Left lung (tissue), 14 donors: ENCODE data around the gene LYZL6. TPM values are rescaled to one million over a fixed set of nuclear protein-coding genes. Genes with fewer than 3 reads are reported as not detected.

Source experiments
- ATAC-seq: fragments of 200-7000 bp; cut with Tn5 transposase; one replicate; pipeline ENCODE4 v1.9.1; 2020; ENCODE audit warnings: moderate library complexity
- DNase-seq, 4 donors: peaks; one replicate each; pipeline ENCODE4 v3.0.0-alpha.2; 2013 to 2020
- H3K27ac ChIP-seq, 2 donors: fragments of 200-600 bp; sonication (generic) in 1 of 2; one replicate each; pipeline versions ENCODE4 v1.5.0 to v1.8.0; 2020 to 2021
- H3K27me3 ChIP-seq, 2 donors: fragments of 200-600 bp; sonication (generic) in 1 of 2; one replicate each; pipeline versions ENCODE4 v1.5.0 to v1.8.0; 2020 to 2021
- H3K36me3 ChIP-seq, 2 donors: fragments of 200-600 bp; sonication (generic) in 1 of 2; one replicate each; pipeline versions ENCODE4 v1.5.0 to v1.8.0; 2020 to 2021
- H3K4me1 ChIP-seq, 2 donors: fragments of 200-600 bp; one replicate each; pipeline ENCODE4 v1.8.0; 2021
- H3K4me3 ChIP-seq, 2 donors: fragments of 200-600 bp; sonication (generic) in 1 of 2; one replicate each; pipeline versions ENCODE4 v1.5.0 to v1.8.0; 2020 to 2021; ENCODE audit warnings: mild to moderate bottlenecking in 1 of 2
- H3K9me3 ChIP-seq, 2 donors: fragments of 200-600 bp; sonication (generic) in 1 of 2; one replicate each; pipeline versions ENCODE4 v1.5.0 to v1.8.0; 2020 to 2021
- CTCF ChIP-seq, 2 donors: fragments of 200-600 bp; sonication (generic) in 1 of 2; IDR thresholded peaks; one replicate each; pipeline versions ENCODE4 v1.5.0 to v1.8.0; 2021; ENCODE audit warnings: antibody characterized with exemption in 2 of 2
- intact Hi-C, 2 donors: fragments of 100-400 bp; cut with DNase I; formaldehyde crosslinking; loops; one replicate each; pipeline versions ENCODE4 v1.11.2 to v1.14.2; 2022
- long read RNA-seq, 12 donors: library from polyadenylated mRNA in 2 of 12; unstranded in 2 of 12; transcript quantifications; one replicate each; pipeline ENCODE4 v2.0.0 and lab custom pipeline, GENCODE V29; 2019 to 2026
- polyA plus RNA-seq, 6 donors: library from polyadenylated mRNA; unstranded; fragments of 120-200 nt; gene quantifications; one replicate each; pipeline ENCODE4 v1.2.1, GENCODE V29; 2013; ENCODE audit not compliant: insufficient read length in 6 of 6
- total RNA-seq, 2 donors: library from RNA; stranded (reverse); fragmentation: NEBNext Ultra II Directional; extraction: Animal tissue kit (Norgen Biotek cat#: 25700); gene quantifications; one replicate each; pipeline ENCODE4 v1.2.1, GENCODE V29; 2021
- donor health status: DM: no; HTN: yes; CAD: no.
- donor health status: DM: no; HTN: no; CAD: no.

LYZL6 gene
- not detected for total RNA-seq
- polyA plus RNA-seq: not detected
- long read RNA-seq, donor 1: 0 reads
- long read RNA-seq, donor 2: 0 reads
- long read RNA-seq, donor 3: 0 reads
- long read RNA-seq, donor 4: 0 reads
- long read RNA-seq, donor 5: 0 reads
- long read RNA-seq, donor 6: 0 reads
- long read RNA-seq, donor 7: 0 reads
- long read RNA-seq, donor 8: 0 reads
- long read RNA-seq, donor 9: 0 reads
- long read RNA-seq, donor 10: 0 reads
- long read RNA-seq, donor 11: 0 reads
- long read RNA-seq, donor 12: 0 reads

- H3K36me3 ChIP-seq: no peaks in the 10 kb centered on the region
- no peak within 1 kb of the TSS for H3K27ac ChIP-seq
- H3K9me3 ChIP-seq: no peaks in the 10 kb centered on the region
- H3K27me3 ChIP-seq: no peaks in the 10 kb centered on the region
- H3K4me3 ChIP-seq: no peak within 1 kb of the TSS
- TF ChIP-seq CTCF (IDR thresholded peaks at IDR 0.05): no peak
- ATAC-seq (no peak), DNase-seq (no peak)
- H3K4me1 ChIP-seq: no peaks in the 10 kb centered on the region
- intact Hi-C loops: no loop called here
Measured at GRCh38 chr17:35943537-35943936, at the start of gene LYZL6. Gene LYZL6, minus strand, starts transcription at chr17:35943713. Its CDS starts 4,357 bp downstream, at chr17:35939356.

GRCh38 chr17:35991075-35991474 lies 47.6 kb upstream of the LYZL6 start:
- no peak for ATAC-seq
- H3K4me3 ChIP-seq: no peak overlapping the region
- no peaks in the 10 kb centered on the region for H3K4me1 ChIP-seq
- H3K9me3 ChIP-seq: peaks cover 0 to 3% of the 10 kb centered on the region in 2 donors
- no peaks in the 10 kb centered on the region for H3K27me3 ChIP-seq
- H3K27ac ChIP-seq: no peak overlapping the region
- TF ChIP-seq CTCF (IDR thresholded peaks at IDR 0.05): no peak
- H3K36me3 ChIP-seq: no peaks in the 10 kb centered on the region
- intact Hi-C loops: no loop called here
- no peak for DNase-seq

GRCh38 chr17:35988164-35988563 lies 44.7 kb upstream of the LYZL6 start:
- Histone ChIP-seq H3K27ac (no peak overlapping the region), H3K9me3 (no peaks in the 10 kb centered on the region), H3K36me3 (no peaks in the 10 kb centered on the region), H3K4me3 (no peak overlapping the region), H3K4me1 (no peaks in the 10 kb centered on the region), H3K27me3 (no peaks in the 10 kb centered on the region)
- no peak for TF ChIP-seq CTCF (IDR thresholded peaks at IDR 0.05)
- ATAC-seq (no peak), DNase-seq (no peak)
- intact Hi-C loops: no loop called here

GRCh38 chr17:35986643-35987042 lies 43.1 kb upstream of the LYZL6 start, which contains the start of gene CCL14:
Gene CCL14, minus strand, starts transcription at chr17:35986729. Its CDS starts 80 bp downstream, at chr17:35986649.
- intact Hi-C loops: no loop called here
- no peak within 1 kb of the TSS for H3K27ac ChIP-seq
- H3K4me3 ChIP-seq: no peak within 1 kb of the TSS

GRCh38 chr17:35984140-35984539 lies 40.6 kb upstream of the LYZL6 start:
- TF ChIP-seq CTCF (IDR thresholded peaks at IDR 0.05): no peak
- H3K27ac ChIP-seq: no peak overlapping the region
- H3K27me3 ChIP-seq: no peaks in the 10 kb centered on the region
- H3K9me3 ChIP-seq: no peaks in the 10 kb centered on the region
- no peaks in the 10 kb centered on the region for H3K36me3 ChIP-seq
- H3K4me1 ChIP-seq: no peaks in the 10 kb centered on the region
- no peak overlapping the region for H3K4me3 ChIP-seq
- intact Hi-C loops: no loop called here
- ATAC-seq (no peak), DNase-seq (no peak)

More at GRCh38 chr17:35986643-35987042, 43.1 kb upstream of the LYZL6 start, which contains the start of gene CCL14:
- Histone ChIP-seq H3K36me3 (no peaks in the 10 kb centered on the region), H3K4me1 (no peaks in the 10 kb centered on the region), H3K27me3 (no peaks in the 10 kb centered on the region), H3K9me3 (no peaks in the 10 kb centered on the region)
- no peak for TF ChIP-seq CTCF (IDR thresholded peaks at IDR 0.05)
- no peak for DNase-seq
- no peak for ATAC-seq
